ENCODE data around the gene SYDE2. TPM values are rescaled to one million over a fixed set of nuclear protein-coding genes. Genes with fewer than 3 reads are reported as not detected.
A peak's percentile ranks its signal among the peaks of the same experiment; 100 is the strongest.

Gene SYDE2
- total RNA-seq, 6 donors from 2014 or later, result 14.3 to 38.5 (median 23.2) TPM

DNA sequence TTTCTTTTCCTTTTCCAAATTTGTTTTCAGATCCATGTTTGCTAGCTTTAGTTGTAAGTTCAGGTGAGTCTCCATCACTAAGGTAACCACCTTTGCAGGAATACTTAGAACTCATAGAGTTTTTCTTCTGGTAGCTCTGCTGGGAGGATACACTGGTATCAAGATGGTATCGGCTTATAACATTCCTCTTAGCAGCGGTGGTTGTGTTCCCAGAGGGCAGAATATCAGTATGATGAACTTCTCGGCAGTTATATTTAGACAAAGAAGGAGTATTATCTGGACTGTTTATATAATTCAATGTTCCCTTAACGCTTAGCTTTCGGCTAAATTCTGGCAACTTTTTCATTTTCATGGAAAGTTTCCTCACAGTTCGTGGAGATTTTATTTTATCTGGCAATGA is 18.1 kb downstream of the SYDE2 start:
- Histone ChIP-seq H3K4me3 (no peak overlapping the region), H3K4me1 (peaks cover 0 to 3% (median 1%) of the 10 kb centered on the region in 4 donors), H3K36me3 (peaks cover 0 to 12% (median 0%) of the 10 kb centered on the region in 4 donors), H3K27ac (peak overlapping the region in 1 of 4 donors; percentile 6), H3K27me3 (no peaks in the 10 kb centered on the region), H3K9me3 (no peaks in the 10 kb centered on the region)
- ATAC-seq (ENCODE audit: low FRiP score in 2 of 2), result no peak
- no peak for DNase-seq
- TF ChIP-seq EP300 (IDR thresholded peaks at IDR 0.05) (no peak), POLR2A (IDR thresholded peaks at IDR 0.05) (no peak), CTCF (IDR thresholded peaks at IDR 0.05) (no peak), POLR2AphosphoS5 (IDR thresholded peaks at IDR 0.05) (no peak)
- WGBS, 2 donors, result 65 to 70% methylated on average over 6 of the region's 6 CpGs

GRCh38 chr1:85180869-85181268 is 19.9 kb downstream of the SYDE2 start:
- ATAC-seq (ENCODE audit: low FRiP score in 2 of 2), result no peak
- no peak for DNase-seq
- no peak for TF ChIP-seq CTCF (IDR thresholded peaks at IDR 0.05)
- TF ChIP-seq POLR2A (IDR thresholded peaks at IDR 0.05), result no peak
- TF ChIP-seq POLR2AphosphoS5 (IDR thresholded peaks at IDR 0.05), result no peak
- no peak for TF ChIP-seq EP300 (IDR thresholded peaks at IDR 0.05)
- Histone ChIP-seq H3K4me3 (no peak overlapping the region), H3K4me1 (peaks cover 0 to 3% (median 1%) of the 10 kb centered on the region in 4 donors), H3K36me3 (peaks cover 0 to 16% (median 0%) of the 10 kb centered on the region in 4 donors), H3K9me3 (no peaks in the 10 kb centered on the region), H3K27me3 (no peaks in the 10 kb centered on the region), H3K27ac (no peak overlapping the region)
- 79 to 100% methylated on average over 2 of the region's 2 CpGs for WGBS, 2 donors

GRCh38 chr1:85179522-85179921 is 21.3 kb downstream of the SYDE2 start:
- WGBS, 2 donors, result 19 to 25% methylated on average over 2 of the region's 2 CpGs
- DNase-seq, result no peak
- peaks cover 0 to 3% (median 1%) of the 10 kb centered on the region in 4 donors for H3K4me1 ChIP-seq
- ATAC-seq (ENCODE audit: low FRiP score in 2 of 2), result no peak
- H3K4me3 ChIP-seq, result no peak overlapping the region
- H3K36me3 ChIP-seq, result peaks cover 0 to 16% (median 0%) of the 10 kb centered on the region in 4 donors
- H3K27ac ChIP-seq, result no peak overlapping the region
- H3K27me3 ChIP-seq, result no peaks in the 10 kb centered on the region
- no peaks in the 10 kb centered on the region for H3K9me3 ChIP-seq
- TF ChIP-seq POLR2AphosphoS5 (IDR thresholded peaks at IDR 0.05) (no peak), CTCF (IDR thresholded peaks at IDR 0.05) (no peak), POLR2A (IDR thresholded peaks at IDR 0.05) (no peak)

GRCh38 chr1:85178396-85178795 is 22.4 kb downstream of the SYDE2 start:
- TF ChIP-seq CTCF (IDR thresholded peaks at IDR 0.05) (no peak), POLR2A (IDR thresholded peaks at IDR 0.05) (no peak), EP300 (IDR thresholded peaks at IDR 0.05) (no peak), POLR2AphosphoS5 (IDR thresholded peaks at IDR 0.05) (no peak)
- DNase-seq, result no peak
- no peaks in the 10 kb centered on the region for H3K27me3 ChIP-seq
- no peak overlapping the region for H3K4me3 ChIP-seq
- no peaks in the 10 kb centered on the region for H3K9me3 ChIP-seq
- H3K36me3 ChIP-seq, result peaks cover 0 to 16% (median 0%) of the 10 kb centered on the region in 4 donors
- 97 to 98% methylated on average over 2 of the region's 2 CpGs for WGBS, 2 donors
- ATAC-seq (ENCODE audit: low FRiP score in 2 of 2), result no peak
- H3K27ac ChIP-seq, result no peak overlapping the region
- peaks cover 0 to 3% (median 1%) of the 10 kb centered on the region in 4 donors for H3K4me1 ChIP-seq

- Histone ChIP-seq H3K27ac (no peak overlapping the region), H3K4me1 (peaks cover 0 to 3% (median 0%) of the 10 kb centered on the region in 4 donors), H3K9me3 (no peaks in the 10 kb centered on the region), H3K36me3 (peaks cover 0 to 6% (median 0%) of the 10 kb centered on the region in 4 donors), H3K27me3 (no peaks in the 10 kb centered on the region), H3K4me3 (no peak overlapping the region)
- TF ChIP-seq POLR2A (IDR thresholded peaks at IDR 0.05) (no peak), EP300 (IDR thresholded peaks at IDR 0.05) (no peak), POLR2AphosphoS5 (IDR thresholded peaks at IDR 0.05) (no peak)
- 88 to 95% methylated on average over 1 of the region's 1 CpG for WGBS, 2 donors
- no peak for ATAC-seq (ENCODE audit: low FRiP score in 2 of 2)
- no peak for DNase-seq
Observed at GRCh38 chr1:85174503-85174902, 26.3 kb downstream of the SYDE2 start.

All from upper lobe of left lung (tissue), 6 donors.